ENCODE measurements around the gene PPP6R2. TPM values are rescaled to one million over a fixed set of nuclear protein-coding genes. Genes with fewer than 3 reads are reported as not detected.

The PPP6R2 gene
- polyA plus RNA-seq, 3 donors: 9.1 to 74.5 (median 10.3) TPM

GRCh38 chr22:50301581-50301991 is 41.5 kb upstream of the PPP6R2 start:
- H3K9me3 Mint-ChIP-seq: peaks cover 0 to 2% (median 0%) of the 10 kb centered on the region in 7 donors
- no peak overlapping the region for H2AFZ ChIP-seq (ENCODE audit: insufficient read depth, low read depth, low read length, poor library complexity, severe bottlenecking)
- H3K27me3 Mint-ChIP-seq (ENCODE audit: low read depth in 3 of 3): peaks cover 0 to 1% (median 0%) of the 10 kb centered on the region in 3 donors
- H3K9ac ChIP-seq (ENCODE audit: insufficient read depth, low read length, poor library complexity, severe bottlenecking): peak overlapping the region; percentile 94
- H3K27ac Mint-ChIP-seq: peak overlapping the region; percentile 99 to 100 (median 100)
- peaks cover 62% of the 10 kb centered on the region for H3K4me1 Mint-ChIP-seq
- H3K36me3 Mint-ChIP-seq: peaks cover 8 to 33% of the 10 kb centered on the region in 2 donors
- no peaks in the 10 kb centered on the region for H3K27me3 ChIP-seq (ENCODE audit: control insufficient read depth in 2 of 2, insufficient read depth in 2 of 2, low read length in 2 of 2)
- H3K27ac ChIP-seq (ENCODE audit: low read depth in 1 of 2, low read length in 2 of 2): peak overlapping the region; percentile 97 to 100
- TF ChIP-seq CTCF (IDR thresholded peaks at IDR 0.05): no peak
- peak overlapping the region; percentile 4 to 100 (median 43) for H3K4me3 ChIP-seq (replicated peaks in 1 of 3; ENCODE audit: low read depth in 2 of 3, low read length in 3 of 3)
- WGBS (ENCODE audit: insufficient coverage): 58% methylated on average over 13 of the region's 17 CpGs
- H4K20me1 ChIP-seq (ENCODE audit: insufficient read depth, low read length): peaks cover 92% of the 10 kb centered on the region
- peak overlapping the region; percentile 93 for H3K4me2 ChIP-seq (replicated peaks; ENCODE audit: extremely low read depth, low read length, poor library complexity, severe bottlenecking)
- DNase-seq: no peak
- intact Hi-C loops (cut with micrococcal nuclease): loop anchor here (1.0 to 10.0 kb wide), 3 partner anchors 9 to 337 kb away; partner anchors contain the start of genes PIM3 (in 1 of the 2) and TYMP (in 1 of the 2)
- peaks cover 98% of the 10 kb centered on the region for H3K79me2 ChIP-seq (ENCODE audit: insufficient read depth, low read length)
- H3K9me3 ChIP-seq (replicated peaks in 1 of 2; ENCODE audit: control insufficient read depth in 1 of 2, insufficient read depth in 1 of 2, low read length in 2 of 2): no peaks in the 10 kb centered on the region
- H3K4me1 ChIP-seq (ENCODE audit: control insufficient read depth in 1 of 2, insufficient read depth in 2 of 2, low read length in 2 of 2): peaks cover 68 to 88% of the 10 kb centered on the region in 2 donors
- peak overlapping the region; percentile 96 for H3K4me3 Mint-ChIP-seq
- peaks cover 7 to 16% of the 10 kb centered on the region in 2 donors for H3K36me3 ChIP-seq (replicated peaks in 1 of 2; ENCODE audit: control insufficient read depth in 1 of 2, insufficient read depth in 2 of 2, low read length in 2 of 2)

GRCh38 chr22:50302041-50302541 is 41.0 kb upstream of the PPP6R2 start:
- Histone ChIP-seq H3K9me3 (replicated peaks in 1 of 2; ENCODE audit: control insufficient read depth in 1 of 2, insufficient read depth in 1 of 2, low read length in 2 of 2) (no peaks in the 10 kb centered on the region), H3K36me3 (replicated peaks in 1 of 2; ENCODE audit: control insufficient read depth in 1 of 2, insufficient read depth in 2 of 2, low read length in 2 of 2) (peaks cover 7 to 16% of the 10 kb centered on the region in 2 donors), H3K4me3 (replicated peaks in 1 of 3; ENCODE audit: low read depth in 2 of 3, low read length in 3 of 3) (peak overlapping the region; percentile 4 to 100 (median 43)), H3K4me2 (replicated peaks; ENCODE audit: extremely low read depth, low read length, poor library complexity, severe bottlenecking) (peak overlapping the region; percentile 93), H3K79me2 (ENCODE audit: insufficient read depth, low read length) (peaks cover 98% of the 10 kb centered on the region), H3K9ac (ENCODE audit: insufficient read depth, low read length, poor library complexity, severe bottlenecking) (peak overlapping the region; percentile 94), H4K20me1 (ENCODE audit: insufficient read depth, low read length) (peaks cover 92% of the 10 kb centered on the region), H3K27ac (ENCODE audit: low read depth in 1 of 2, low read length in 2 of 2) (peak overlapping the region; percentile 97 to 100), H2AFZ (ENCODE audit: insufficient read depth, low read depth, low read length, poor library complexity, severe bottlenecking) (no peak overlapping the region), H3K4me1 (ENCODE audit: control insufficient read depth in 1 of 2, insufficient read depth in 2 of 2, low read length in 2 of 2) (peaks cover 68 to 83% of the 10 kb centered on the region in 2 donors), H3K27me3 (ENCODE audit: control insufficient read depth in 2 of 2, insufficient read depth in 2 of 2, low read length in 2 of 2) (no peaks in the 10 kb centered on the region)
- WGBS (ENCODE audit: insufficient coverage): 0% methylated on average over 5 of the region's 9 CpGs
- DNase-seq: peak; percentile 72 to 92 (median 84)
- H3K36me3 Mint-ChIP-seq: peaks cover 8 to 33% of the 10 kb centered on the region in 2 donors
- H3K4me3 Mint-ChIP-seq: peak overlapping the region; percentile 96
- peak overlapping the region; percentile 99 to 100 (median 100) for H3K27ac Mint-ChIP-seq
- intact Hi-C loops (cut with micrococcal nuclease): loop anchor here (2.0 to 10.0 kb wide), 3 partner anchors 15 to 337 kb away; partner anchors contain the start of genes PIM3 (in 1 of the 2) and TYMP (in 1 of the 2)
- H3K9me3 Mint-ChIP-seq: peaks cover 0 to 2% (median 0%) of the 10 kb centered on the region in 7 donors
- no peak for TF ChIP-seq CTCF (IDR thresholded peaks at IDR 0.05)
- H3K4me1 Mint-ChIP-seq: peaks cover 62% of the 10 kb centered on the region
- peaks cover 0 to 1% (median 0%) of the 10 kb centered on the region in 3 donors for H3K27me3 Mint-ChIP-seq (ENCODE audit: low read depth in 3 of 3)
